Progenitor cell of endocrine pancreas (in vitro differentiated cells): ENCODE data around the gene UBIAD1. TPM values are rescaled to one million over a fixed set of nuclear protein-coding genes. Genes with fewer than 3 reads are reported as not detected.

Experiments used
- DNase-seq: peaks from one replicate; pipeline ENCODE4 v3.0.0; 2021; ENCODE audit warnings: low spot score; ENCODE audit not compliant: unreplicated experiment
- H3K27ac Mint-ChIP-seq: 2 replicates; pipeline ENCODE4 v1.8.0; 2021; ENCODE audit warnings: mild to moderate bottlenecking, moderate library complexity, mixed read lengths
- H3K27me3 Mint-ChIP-seq: 2 replicates; pipeline ENCODE4 v1.8.0; 2021; ENCODE audit warnings: mixed read lengths
- H3K36me3 Mint-ChIP-seq: 2 replicates; pipeline ENCODE4 v1.8.0; 2022; ENCODE audit warnings: mixed read lengths; ENCODE audit not compliant: insufficient read depth
- H3K4me1 Mint-ChIP-seq: 2 replicates; pipeline ENCODE4 v1.8.0; 2021; ENCODE audit warnings: low read depth, mixed read lengths
- H3K4me3 Mint-ChIP-seq: 2 replicates; pipeline ENCODE4 v1.8.0; 2021; ENCODE audit warnings: low read depth, mild to moderate bottlenecking, moderate library complexity, mixed read lengths
- H3K9me3 Mint-ChIP-seq: 2 replicates; pipeline ENCODE4 v1.8.0; 2021; ENCODE audit warnings: low read depth, mixed read lengths
- CTCF ChIP-seq: fragments of 200-600 bp; sonication (generic); IDR thresholded peaks from one replicate; pipeline ENCODE4 v1.5.0; 2021; ENCODE audit warnings: antibody characterized with exemption, mild to moderate bottlenecking; ENCODE audit not compliant: unreplicated experiment
- long read RNA-seq: library from polyadenylated mRNA; unstranded; transcript quantifications from one replicate; pipeline ENCODE4 v2.0.0, GENCODE V29; 2020
- total RNA-seq: library from RNA; stranded (reverse); gene quantifications from 2 replicates; pipeline ENCODE4 v1.2.1, GENCODE V29; 2021

Gene UBIAD1
- 16.4 and 16.8 TPM in 2 replicates for total RNA-seq
- long read RNA-seq, transcript UBIAD1-202 (2 exons, 3,646 nt): major isoform, 23 of 30 reads
- long read RNA-seq, partial matches to known transcripts: 0 of 30 reads
- long read RNA-seq, other reads (novel, unspliced or antisense): 7 of 30 reads

GRCh38 chr1:11272832-11273594, at the start of gene UBIAD1:
TSS of gene UBIAD1 (plus strand) at chr1:11273198. CDS start at chr1:11273532, 334 bp downstream.
- Mint-ChIP-seq H3K27me3 (no peaks in the 10 kb centered on the region), H3K4me1 (peaks cover 13% of the 10 kb centered on the region), H3K27ac (peak within 1 kb of the TSS; percentile 95), H3K9me3 (no peaks in the 10 kb centered on the region), H3K4me3 (peak within 1 kb of the TSS; percentile 90), H3K36me3 (peaks cover 6% of the 10 kb centered on the region)
- peak; percentile 61 for DNase-seq
- no peak for TF ChIP-seq CTCF

GRCh38 chr1:11227106-11228077, 45.6 kb upstream of the UBIAD1 start:
- Mint-ChIP-seq H3K27me3 (no peaks in the 10 kb centered on the region), H3K36me3 (peaks cover 28% of the 10 kb centered on the region), H3K9me3 (no peaks in the 10 kb centered on the region), H3K27ac (no peak overlapping the region), H3K4me3 (no peak overlapping the region), H3K4me1 (no peaks in the 10 kb centered on the region)
- TF ChIP-seq CTCF: no peak
- no peak for DNase-seq

- no peak for TF ChIP-seq CTCF
- H3K4me1 Mint-ChIP-seq: no peaks in the 10 kb centered on the region
- H3K9me3 Mint-ChIP-seq: no peaks in the 10 kb centered on the region
- no peaks in the 10 kb centered on the region for H3K27me3 Mint-ChIP-seq
- H3K36me3 Mint-ChIP-seq: peaks cover 34% of the 10 kb centered on the region
- no peak overlapping the region for H3K4me3 Mint-ChIP-seq
- DNase-seq: no peak
- no peak overlapping the region for H3K27ac Mint-ChIP-seq
Measured at GRCh38 chr1:11229203-11229602, 43.8 kb upstream of the UBIAD1 start.

- no peak overlapping the region for H3K27ac Mint-ChIP-seq
- H3K9me3 Mint-ChIP-seq: no peaks in the 10 kb centered on the region
- no peaks in the 10 kb centered on the region for H3K4me1 Mint-ChIP-seq
- no peak for DNase-seq
- no peaks in the 10 kb centered on the region for H3K27me3 Mint-ChIP-seq
- TF ChIP-seq CTCF: no peak
- no peak overlapping the region for H3K4me3 Mint-ChIP-seq
- H3K36me3 Mint-ChIP-seq: peaks cover 25% of the 10 kb centered on the region
Measured at GRCh38 chr1:11233208-11233607, 39.8 kb upstream of the UBIAD1 start.

- Mint-ChIP-seq H3K9me3 (no peaks in the 10 kb centered on the region), H3K4me3 (no peak overlapping the region), H3K27ac (no peak overlapping the region), H3K36me3 (peaks cover 16% of the 10 kb centered on the region), H3K27me3 (no peaks in the 10 kb centered on the region), H3K4me1 (no peaks in the 10 kb centered on the region)
- DNase-seq: no peak
- TF ChIP-seq CTCF: no peak
Measured at GRCh38 chr1:11237356-11237755, 35.6 kb upstream of the UBIAD1 start.
